DND-41 (cell line): ENCODE data around the gene AFF2.

Source experiments
- CTCF ChIP-seq: IDR thresholded peaks from 2 replicates; pipeline ENCODE4 v1.5.1; 2012; ENCODE audit warnings: borderline replicate concordance, low read length, moderate library complexity, mild to moderate bottlenecking; ENCODE audit not compliant: poor library complexity, severe bottlenecking; ENCODE audit errors: extremely low read depth
- EZH2 ChIP-seq: IDR thresholded peaks from 3 replicates; pipeline ENCODE4 v1.6.1; 2012; ENCODE audit warnings: borderline replicate concordance, low read depth, mild to moderate bottlenecking, moderate library complexity, low read length, inconsistent platforms; ENCODE audit not compliant: severe bottlenecking

GRCh38 chrX:149003863-149004660 is 503.6 kb downstream of the AFF2 start:
- TF ChIP-seq CTCF = no peak
- TF ChIP-seq EZH2 = no peak
